HG03575 (cell line): ENCODE data around the gene ELAVL3.
"Not testable (repeated sequence)": the region's sequence is repeated elsewhere in the genome, so short reads cannot be mapped to it uniquely, and the experiment has no call there.

Experiments
- ATAC-seq: cut with Tn5 transposase; IDR thresholded peaks from one replicate; pipeline ENCODE4 v1.9.1; 2021; ENCODE audit not compliant: unreplicated experiment, insufficient number of reproducible peaks, low FRiP score; ENCODE audit errors: extremely low read depth

ELAVL3 gene

GRCh38 chr19:11494634-11495285 is 13.9 kb upstream of the ELAVL3 start:
- no peak for ATAC-seq

GRCh38 chr19:11489378-11489777 is 8.5 kb upstream of the ELAVL3 start:
- ATAC-seq, result no peak

- no peak for ATAC-seq
Observed at GRCh38 chr19:11486661-11487503, 6.0 kb upstream of the ELAVL3 start.

- no peak for ATAC-seq
Observed at GRCh38 chr19:11485245-11485837, 4.5 kb upstream of the ELAVL3 start.

- no peak for ATAC-seq
Observed at GRCh38 chr19:11483366-11484111, 2.7 kb upstream of the ELAVL3 start.

- peak; percentile 18 for ATAC-seq
Observed at GRCh38 chr19:11482384-11483050, 1.7 kb upstream of the ELAVL3 start.

- ATAC-seq, result peak; percentile 26
Observed at GRCh38 chr19:11481534-11482383, 913 bp upstream of the ELAVL3 start.

- no peak for ATAC-seq
Observed at GRCh38 chr19:11479898-11480714, 740 bp downstream of the ELAVL3 start.

GRCh38 chr19:11479090-11479897 is 1.6 kb downstream of the ELAVL3 start:
- no peak for ATAC-seq

- ATAC-seq, result no peak
Observed at GRCh38 chr19:11478167-11479089, 2.4 kb downstream of the ELAVL3 start.

GRCh38 chr19:11475861-11476260 is 5.0 kb downstream of the ELAVL3 start:
- no peak for ATAC-seq

GRCh38 chr19:11475343-11475742 is 5.5 kb downstream of the ELAVL3 start:
- not testable (repeated sequence) for ATAC-seq

GRCh38 chr19:11473725-11474124 is 7.1 kb downstream of the ELAVL3 start:
- no peak for ATAC-seq

- not testable (repeated sequence) for ATAC-seq
Observed at GRCh38 chr19:11468266-11468845, 12.5 kb downstream of the ELAVL3 start.

- ATAC-seq, result no peak
Observed at GRCh38 chr19:11465600-11465999, 15.2 kb downstream of the ELAVL3 start.
